ENCODE data around the gene FARSB.
A peak's percentile ranks its signal among the peaks of the same experiment; 100 is the strongest.

FARSB gene

GRCh38 chr2:222566229-222566628 is 89.7 kb downstream of the FARSB start:
- ChIA-PET CTCF (no interaction called here), POLR2A (no interaction called here)
- H3K4me3 ChIP-seq (ENCODE audit: low read depth, low read length): no peak overlapping the region
- no peak for DNase-seq (ENCODE audit: low read depth, low spot score)
- TF ChIP-seq CTCF (IDR thresholded peaks at IDR 0.05; ENCODE audit: insufficient read depth, low read length, missing control alignments): no peak

- H3K4me3 ChIP-seq (ENCODE audit: low read depth, low read length): no peak overlapping the region
- ChIA-PET CTCF (interaction anchor here (1.0 kb wide), 1 partner anchor 246 kb away, joined by 3 read pairs; no protein-coding TSS in a partner anchor), POLR2A (no interaction called here)
- DNase-seq (ENCODE audit: low read depth, low spot score): no peak
- TF ChIP-seq CTCF (IDR thresholded peaks at IDR 0.05; ENCODE audit: insufficient read depth, low read length, missing control alignments): no peak
These were observed 92.0 kb downstream of the FARSB start for GRCh38 chr2:222563936-222564335.

- TF ChIP-seq CTCF (IDR thresholded peaks at IDR 0.05; ENCODE audit: insufficient read depth, low read length, missing control alignments): no peak
- ChIA-PET POLR2A (no interaction called here), CTCF (interaction anchor here (1.2 to 3.5 kb wide), 2 partner anchors 9 to 538 kb away, joined by 5 to 12 read pairs; no protein-coding TSS in a partner anchor)
- DNase-seq (ENCODE audit: low read depth, low spot score): no peak
- no peak overlapping the region for H3K4me3 ChIP-seq (ENCODE audit: low read depth, low read length)
These were observed 92.7 kb downstream of the FARSB start for GRCh38 chr2:222563106-222563718.

- peak; percentile 54 for TF ChIP-seq CTCF (IDR thresholded peaks at IDR 0.05; ENCODE audit: insufficient read depth, low read length, missing control alignments)
- ChIA-PET CTCF (interaction anchor here (0.6 to 3.5 kb wide), 16 partner anchors 8 to 537 kb away, joined by 3 to 12 read pairs (median 5); no protein-coding TSS in a partner anchor), POLR2A (no interaction called here)
- DNase-seq (ENCODE audit: low read depth, low spot score): no peak
- no peak overlapping the region for H3K4me3 ChIP-seq (ENCODE audit: low read depth, low read length)
These were observed 93.9 kb downstream of the FARSB start for GRCh38 chr2:222561817-222562645.

GRCh38 chr2:222561151-222561550 is 94.7 kb downstream of the FARSB start:
- DNase-seq (ENCODE audit: low read depth, low spot score): no peak
- no peak for TF ChIP-seq CTCF (IDR thresholded peaks at IDR 0.05; ENCODE audit: insufficient read depth, low read length, missing control alignments)
- CTCF ChIA-PET: interaction anchor here (0.7 to 3.5 kb wide), 8 partner anchors 9 to 536 kb away, joined by 3 to 12 read pairs (median 8); no protein-coding TSS in a partner anchor
- no peak overlapping the region for H3K4me3 ChIP-seq (ENCODE audit: low read depth, low read length)
- POLR2A ChIA-PET: no interaction called here

DNA sequence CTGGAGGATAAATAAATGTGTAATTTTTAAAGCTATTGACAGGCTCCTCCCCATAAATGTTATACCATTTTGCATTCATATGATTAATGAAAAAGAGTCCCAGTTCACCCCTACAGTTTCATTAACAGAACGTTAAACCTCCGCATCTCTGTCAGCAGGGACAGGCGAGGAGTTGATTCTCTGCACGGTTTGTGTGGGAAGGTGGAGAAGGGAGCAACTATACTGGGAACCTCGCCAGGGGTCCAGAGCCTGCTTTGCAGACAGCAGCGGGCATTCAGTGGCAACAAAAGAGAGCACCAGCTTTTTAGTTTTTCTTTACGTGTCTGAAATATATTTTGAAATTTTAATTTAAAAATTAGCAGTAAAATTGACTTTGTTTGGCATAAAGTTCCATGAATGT is 101.4 kb downstream of the FARSB start:
- CTCF ChIA-PET: interaction anchor here (1.5 to 1.6 kb wide), 2 partner anchors 8 to 19 kb away, joined by 4 to 5 read pairs; no protein-coding TSS in a partner anchor
- POLR2A ChIA-PET: no interaction called here
- no peak overlapping the region for H3K4me3 ChIP-seq (ENCODE audit: low read depth, low read length)
- no peak for TF ChIP-seq CTCF (IDR thresholded peaks at IDR 0.05; ENCODE audit: insufficient read depth, low read length, missing control alignments)
- no peak for DNase-seq (ENCODE audit: low read depth, low spot score)
